GM12873 (cell line): ENCODE results near the gene HOOK2.

Experiments
- TF ChIP-seq, protein P1 (sequence below): IDR thresholded peaks from 2 replicates; pipeline ENCODE4 v1.5.1; 2012; ENCODE audit warnings: low read depth, mild to moderate bottlenecking, moderate library complexity, low read length, control low read depth; ENCODE audit not compliant: insufficient read depth; ENCODE audit errors: missing control alignments

Gene HOOK2

DNA sequence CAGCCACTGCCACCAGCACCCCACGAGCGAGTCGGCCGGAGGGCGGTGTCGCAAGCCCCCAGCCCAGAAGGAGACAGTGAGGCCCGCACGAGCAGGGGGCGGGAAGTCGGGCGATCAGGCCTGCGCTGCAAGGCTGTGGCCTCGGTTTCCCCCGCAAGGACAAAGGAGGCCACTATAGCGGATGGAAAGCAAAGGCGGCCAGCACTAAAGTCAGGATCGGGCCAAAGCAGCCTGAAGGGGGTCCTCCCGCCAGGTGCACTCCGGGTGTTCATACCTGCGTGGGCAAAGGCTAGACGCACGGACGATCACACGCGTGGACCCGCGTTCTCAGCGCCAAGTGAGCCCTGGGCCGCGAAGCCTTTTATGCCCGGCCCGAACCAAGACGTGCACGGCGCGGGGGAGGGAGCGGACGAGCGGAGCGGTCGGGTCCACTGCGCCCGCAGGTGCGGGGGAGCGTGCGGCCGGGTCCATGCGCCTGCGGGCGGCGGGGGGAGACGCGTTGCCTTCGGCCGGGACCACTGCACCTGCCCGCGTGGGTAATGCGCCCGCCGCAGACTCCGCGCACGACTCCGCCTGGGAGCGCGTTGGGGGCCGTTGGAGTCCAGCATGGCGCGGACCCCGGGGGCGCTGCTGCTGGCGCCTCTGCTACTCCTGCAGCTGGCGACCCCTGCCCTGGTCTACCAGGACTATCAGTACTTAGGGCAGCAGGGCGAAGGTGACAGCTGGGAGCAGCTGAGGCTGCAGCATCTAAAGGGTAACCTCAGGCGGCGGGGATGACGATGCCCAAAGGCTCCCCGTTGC is 26.3 kb upstream of the HOOK2 start, which contains the start of the genes PRDX2 and THSD8:
Gene PRDX2, minus strand, starts transcription at position 335 of the 801 bp plus-strand sequence. CDS start 539 bp downstream, outside the sequence.
Gene THSD8, plus strand, starts transcription at position 604 of the 801 bp plus-strand sequence. Its CDS starts 3 bp downstream, at position 607.
- TF ChIP-seq, protein P1, sequence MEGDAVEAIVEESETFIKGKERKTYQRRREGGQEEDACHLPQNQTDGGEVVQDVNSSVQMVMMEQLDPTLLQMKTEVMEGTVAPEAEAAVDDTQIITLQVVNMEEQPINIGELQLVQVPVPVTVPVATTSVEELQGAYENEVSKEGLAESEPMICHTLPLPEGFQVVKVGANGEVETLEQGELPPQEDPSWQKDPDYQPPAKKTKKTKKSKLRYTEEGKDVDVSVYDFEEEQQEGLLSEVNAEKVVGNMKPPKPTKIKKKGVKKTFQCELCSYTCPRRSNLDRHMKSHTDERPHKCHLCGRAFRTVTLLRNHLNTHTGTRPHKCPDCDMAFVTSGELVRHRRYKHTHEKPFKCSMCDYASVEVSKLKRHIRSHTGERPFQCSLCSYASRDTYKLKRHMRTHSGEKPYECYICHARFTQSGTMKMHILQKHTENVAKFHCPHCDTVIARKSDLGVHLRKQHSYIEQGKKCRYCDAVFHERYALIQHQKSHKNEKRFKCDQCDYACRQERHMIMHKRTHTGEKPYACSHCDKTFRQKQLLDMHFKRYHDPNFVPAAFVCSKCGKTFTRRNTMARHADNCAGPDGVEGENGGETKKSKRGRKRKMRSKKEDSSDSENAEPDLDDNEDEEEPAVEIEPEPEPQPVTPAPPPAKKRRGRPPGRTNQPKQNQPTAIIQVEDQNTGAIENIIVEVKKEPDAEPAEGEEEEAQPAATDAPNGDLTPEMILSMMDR = no peak

DNA sequence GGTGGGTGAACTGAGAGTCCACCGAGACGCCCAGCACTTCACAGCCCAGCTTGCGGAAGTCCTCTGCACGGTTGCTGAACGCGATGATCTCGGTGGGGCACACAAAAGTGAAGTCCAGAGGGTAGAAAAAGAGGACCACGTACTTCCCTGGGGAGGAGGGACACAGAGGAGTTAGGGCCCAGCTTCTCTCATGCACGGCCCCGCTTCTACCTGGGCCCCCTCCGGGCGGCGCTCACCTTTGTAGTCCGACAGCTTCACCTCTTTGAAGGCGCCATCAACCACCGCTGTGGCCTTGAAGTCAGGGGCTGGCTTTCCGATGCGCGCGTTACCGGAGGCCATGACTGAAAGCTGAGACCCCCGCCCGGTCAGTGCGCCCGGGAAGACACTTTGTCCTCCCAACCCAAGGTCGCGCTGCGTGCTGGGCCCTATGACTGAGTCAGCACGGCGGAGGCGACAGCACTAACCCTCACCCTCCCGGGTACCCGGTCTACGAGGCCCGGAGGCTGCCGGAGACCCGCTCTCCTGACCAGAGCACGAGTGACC is 25.6 kb upstream of the HOOK2 start:
- TF ChIP-seq, protein P1 = no peak

DNA sequence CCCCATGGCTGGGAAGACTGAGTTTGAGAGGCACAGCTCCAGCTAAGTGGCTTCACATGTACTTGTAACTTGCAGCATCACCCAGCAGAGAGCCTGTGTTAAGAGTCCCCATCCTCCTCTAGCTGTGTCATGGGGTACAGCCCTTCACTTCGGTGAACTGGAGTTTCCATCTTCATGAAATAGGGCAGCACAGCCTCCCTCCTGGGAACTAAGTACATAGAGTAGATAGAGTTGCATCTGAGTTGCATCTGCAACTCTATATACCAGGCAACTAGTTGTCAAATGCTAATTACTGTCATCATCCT is 25.1 kb upstream of the HOOK2 start:
- TF ChIP-seq, protein P1 = no peak

DNA sequence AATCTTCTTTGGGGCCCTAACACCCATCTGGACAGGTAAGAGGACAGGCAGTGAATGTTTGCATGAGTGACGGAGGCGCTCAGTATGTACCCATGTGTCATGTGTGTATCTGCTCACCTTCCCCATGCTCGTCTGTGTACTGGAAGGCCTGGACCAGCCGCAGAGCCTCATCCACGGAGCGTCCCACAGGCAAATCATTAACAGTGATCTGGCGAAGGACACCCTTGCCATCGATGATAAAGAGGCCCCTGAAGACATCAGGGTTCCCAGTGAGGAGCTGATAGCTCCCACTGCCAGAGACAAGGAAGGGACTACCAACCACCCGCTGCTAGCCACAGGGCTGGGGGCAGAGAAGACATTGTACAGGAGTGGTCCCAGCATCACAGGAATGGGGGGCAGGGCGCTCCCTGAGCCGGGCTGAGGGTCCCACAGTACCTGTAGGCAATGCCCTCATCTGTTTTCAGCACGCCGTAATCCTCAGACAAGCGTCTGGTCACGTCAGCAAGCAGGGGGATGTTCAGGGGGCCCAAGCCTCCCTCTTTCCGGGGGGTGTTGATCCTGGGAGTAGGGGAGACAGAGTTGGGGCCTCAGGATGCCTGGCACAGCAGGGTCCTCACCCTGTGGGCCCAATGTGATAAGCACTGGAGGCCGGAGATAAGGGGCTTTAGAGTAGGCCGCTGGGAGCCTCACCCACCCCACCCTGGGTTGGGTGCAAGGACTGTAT is 24.6 kb upstream of the HOOK2 start:
- TF ChIP-seq, protein P1 = no peak

DNA sequence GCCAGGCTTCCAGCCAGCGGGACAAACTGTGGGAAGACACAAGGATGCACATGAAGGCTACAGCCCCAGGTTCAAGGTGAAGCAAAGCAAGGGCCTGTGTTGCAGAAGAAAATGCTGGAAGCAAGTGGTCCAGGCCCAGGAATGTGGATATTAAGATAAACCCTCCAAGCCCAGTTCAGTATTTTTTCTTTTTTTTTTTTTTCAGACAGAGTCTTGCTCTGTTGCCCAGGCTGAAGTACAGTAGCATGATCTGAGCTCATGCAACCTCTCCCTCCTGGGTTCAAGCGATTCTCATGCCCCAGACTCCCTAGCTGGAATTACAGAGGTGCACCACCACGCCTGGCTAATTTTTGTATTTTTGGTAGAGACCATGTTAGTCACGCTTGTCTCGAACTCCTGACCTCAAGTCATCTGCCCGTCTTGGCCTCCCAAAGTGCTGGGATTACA is 21.8 kb upstream of the HOOK2 start:
- TF ChIP-seq, protein P1 = no peak

DNA sequence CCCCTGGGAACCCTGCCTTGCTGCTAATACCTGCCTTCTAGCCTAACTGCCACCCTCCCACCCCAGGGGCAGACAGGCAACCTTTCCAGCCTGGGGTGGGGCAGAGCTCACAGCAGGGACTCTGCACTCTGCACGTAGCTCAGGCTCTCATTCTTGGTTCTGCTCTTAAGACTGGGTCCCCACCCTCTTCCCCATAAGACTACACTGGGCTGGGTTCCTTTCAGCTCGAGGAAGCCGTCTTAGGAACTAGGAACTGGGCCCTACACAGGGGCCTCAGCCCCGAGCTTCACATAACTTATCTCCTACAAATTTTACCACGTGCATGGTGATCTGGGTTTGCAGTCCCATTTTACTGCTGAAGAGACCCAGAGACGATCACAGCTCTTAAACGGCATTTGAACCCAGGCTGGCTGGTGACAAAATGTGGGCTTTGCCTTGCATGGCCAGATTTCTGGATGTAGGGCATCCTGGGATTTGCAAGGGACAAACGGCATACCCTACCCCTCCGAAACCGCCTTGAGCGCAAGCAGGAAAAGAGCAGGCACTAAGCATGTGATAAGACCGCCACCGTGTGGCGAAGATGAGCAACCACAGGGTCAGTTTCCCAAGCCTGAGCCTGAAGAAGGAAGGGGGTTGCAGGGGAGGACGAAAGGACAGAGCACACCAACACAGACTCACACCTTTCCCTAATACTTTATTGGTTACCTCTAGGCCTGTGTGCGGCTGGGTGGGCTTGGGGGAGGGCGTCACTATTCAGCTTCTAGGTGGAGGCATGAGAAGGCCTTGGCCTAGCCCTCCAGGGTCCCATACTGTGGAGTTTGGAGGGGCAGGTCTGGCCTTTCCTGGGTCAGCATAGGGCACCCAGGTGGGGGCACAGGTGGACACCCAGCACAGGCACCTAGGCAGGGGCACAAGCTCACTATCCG is 21.1 kb upstream of the HOOK2 start:
- TF ChIP-seq, protein P1 = peak; percentile 99
